HEK293 (cell line): ENCODE data around the gene KLHDC7B.

Experiments
- CTCF ChIA-PET: fragments of 350-600 bp; formaldehyde crosslinking; extraction: SDS; loops from one replicate; lab custom pipeline; 2021; ENCODE audit warnings: antibody characterized with exemption; lab: Yijun Ruan, JAX
- POLR2A ChIA-PET: fragments of 300-600 bp; formaldehyde crosslinking; extraction: SDS; loops from one replicate; lab custom pipeline; 2020; ENCODE audit warnings: antibody characterized with exemption, inconsistent platforms; lab: Yijun Ruan, JAX
- H3K27ac ChIP-seq: fragments of 200-500 bp; sonication (Bioruptor generic); 2 replicates; pipeline ENCODE4 v1.5.1; 2014; ENCODE audit warnings: low read depth, low read length, control low read depth, inconsistent platforms; ENCODE audit errors: extremely low read depth
- H3K36me3 ChIP-seq, 2 experiments: fragments of 200-500 bp in 1 of 2; sonication (Bioruptor generic) in 1 of 2; 1 replicate in 1 of 2; 2 replicates in 1 of 2; pipeline ENCODE4 v1.5.1; 2014 to 2017; ENCODE audit warnings: inconsistent platforms in 2 of 2, low read length in 2 of 2; ENCODE audit not compliant: control insufficient read depth in 2 of 2, insufficient read depth in 1 of 2
- H3K4me1 ChIP-seq: fragments of 200-500 bp; sonication (Bioruptor generic); 2 replicates; pipeline ENCODE4 v1.5.1; 2014; ENCODE audit warnings: mild to moderate bottlenecking, low read length, inconsistent platforms; ENCODE audit not compliant: control insufficient read depth, insufficient read depth
- H3K4me3 ChIP-seq: 2 replicates; pipeline ENCODE4 v1.5.1; 2011; ENCODE audit warnings: low read depth, mild to moderate bottlenecking, control low read depth, low read length, moderate library complexity
- H3K9me3 ChIP-seq: fragments of 200-500 bp; sonication (Bioruptor generic); 2 replicates; pipeline ENCODE4 v1.5.1; 2014; ENCODE audit warnings: low read depth, low read length, inconsistent platforms; ENCODE audit not compliant: control insufficient read depth, insufficient read depth
- BCL11B ChIP-seq: fragments of 450-650 bp; formaldehyde crosslinking; IDR thresholded peaks from 2 replicates; pipeline ENCODE4 v1.5.1; 2016; ENCODE audit warnings: low read depth, missing biosample characterization, missing genetic modification characterization
- GLIS1 ChIP-seq: fragments of 450-650 bp; formaldehyde crosslinking; IDR thresholded peaks from 2 replicates; pipeline ENCODE4 v1.5.1; 2016; ENCODE audit warnings: missing biosample characterization, missing genetic modification characterization
- INSM2 ChIP-seq: fragments of 450-650 bp; formaldehyde crosslinking; IDR thresholded peaks from 2 replicates; pipeline ENCODE4 v1.5.1; 2016; ENCODE audit warnings: missing biosample characterization, missing genetic modification characterization
- PBX3 ChIP-seq: sonication (generic); formaldehyde crosslinking; IDR thresholded peaks from 2 replicates; pipeline ENCODE4 v1.8.1; 2022; ENCODE audit warnings: mild to moderate bottlenecking, moderate library complexity, missing genetic modification reagents
- TRIM28 ChIP-seq: IDR thresholded peaks from 2 replicates; pipeline ENCODE4 v1.6.1; 2011; ENCODE audit warnings: low read length, control low read depth, borderline replicate concordance
- ZBTB11 ChIP-seq: fragments of 450-650 bp; formaldehyde crosslinking; conservative IDR thresholded peaks from 2 replicates; pipeline ENCODE4 v1.5.1; 2016; ENCODE audit warnings: low read depth, missing biosample characterization, missing genetic modification characterization
- ZIC2 ChIP-seq: fragments of 450-650 bp; formaldehyde crosslinking; IDR thresholded peaks from 2 replicates; pipeline ENCODE4 v1.5.1; 2016; ENCODE audit warnings: missing biosample characterization, missing genetic modification characterization
- ZNF121 ChIP-seq: fragments of 450-650 bp; formaldehyde crosslinking; IDR thresholded peaks from 2 replicates; pipeline ENCODE4 v1.5.1; 2016; ENCODE audit warnings: missing biosample characterization, missing genetic modification characterization
- ZNF394 ChIP-seq: fragments of 450-650 bp; formaldehyde crosslinking; IDR thresholded peaks from 2 replicates; pipeline ENCODE4 v1.5.1; 2016; ENCODE audit warnings: missing biosample characterization, missing genetic modification characterization, mild to moderate bottlenecking, moderate library complexity, borderline replicate concordance
- ZNF548 ChIP-seq: fragments of 450-650 bp; formaldehyde crosslinking; IDR thresholded peaks from 2 replicates; pipeline ENCODE4 v1.5.1; 2016; ENCODE audit warnings: missing biosample characterization, missing genetic modification characterization
- ZNF658 ChIP-seq: fragments of 450-650 bp; formaldehyde crosslinking; IDR thresholded peaks from 2 replicates; pipeline ENCODE4; 2016; ENCODE audit warnings: missing biosample characterization, missing genetic modification characterization
- ZNF677 ChIP-seq: fragments of 450-650 bp; IDR thresholded peaks from 2 replicates; pipeline ENCODE4 v1.5.0; 2018; ENCODE audit warnings: missing biosample characterization, mild to moderate bottlenecking, missing genetic modification characterization, moderate library complexity
- ZNF707 ChIP-seq: fragments of 450-650 bp; formaldehyde crosslinking; IDR thresholded peaks from 2 replicates; pipeline ENCODE4 v1.5.1; 2016; ENCODE audit warnings: missing biosample characterization, missing genetic modification characterization

The KLHDC7B gene

GRCh38 chr22:50526834-50527801 is 18.6 kb upstream of the KLHDC7B start (continued):
- TF ChIP-seq ZNF677 (tag by site-specific recombination), result no peak
- no peak for TF ChIP-seq ZNF394 (tag by site-specific recombination)
- TF ChIP-seq PBX3 (CRISPR knock-in tag), result 0 out of 2 replicates have a peak, but pooled peaks have one; percentile 37
- TF ChIP-seq BCL11B (tag by site-specific recombination), result no peak; the same call in 1 of the 2 replicates
- TF ChIP-seq ZNF548, result no peak
- no peak for TF ChIP-seq ZBTB11 (tag by site-specific recombination)
- TF ChIP-seq ZNF658 (tag by site-specific recombination), result no peak
- no peak for TF ChIP-seq INSM2 (tag by site-specific recombination)
- TF ChIP-seq ZNF707 (tag by site-specific recombination), result no peak

GRCh38 chr22:50527921-50528681 is 17.6 kb upstream of the KLHDC7B start:
- Histone ChIP-seq H3K9me3 (no peaks in the 10 kb centered on the region), H3K4me1 (no peaks in the 10 kb centered on the region; the same call in 1 of the 2 replicates), H3K36me3 (peaks cover 0 to 16% of the 10 kb centered on the region in 2 experiments; a peak in 1 of 3 replicates), H3K27ac (no peak overlapping the region), H3K4me3 (no peak overlapping the region)
- POLR2A ChIA-PET, result interaction anchor here (1.4 to 1.7 kb wide), 2 partner anchors 20 to 35 kb away, joined by 4 to 6 read pairs; partner anchors contain the start of genes LMF2, NCAPH2 and SYCE3
- TF ChIP-seq GLIS1 (tag by site-specific recombination) (0 out of 2 replicates have a peak, but pooled peaks have one; percentile 10), ZNF121 (peak; percentile 87), TRIM28 (no peak), ZIC2 (tag by site-specific recombination) (0 out of 2 replicates have a peak, but pooled peaks have one; percentile 9)
- CTCF ChIA-PET, result interaction anchor here (0.7 to 1.1 kb wide), 5 partner anchors 8 to 142 kb away, joined by 3 to 4 read pairs (median 3); no protein-coding TSS in a partner anchor
